Stimulated activated CD4-positive, alpha-beta T cell treated with anti-CD3 and anti-CD28 coated beads, Interleukin-1b, Interleukin-23, amount 100 ng/mL, for 48 hours (primary cell): ENCODE results near the gene RBM38.
A peak's percentile ranks its signal among the peaks of the same experiment; 100 is the strongest.
"Not testable (repeated sequence)": the region's sequence is repeated elsewhere in the genome, so short reads cannot be mapped to it uniquely, and the experiment has no call there.

ENCODE experiments used
- DNase-seq: peaks from one replicate; pipeline ENCODE4 v3.0.0-alpha.2; 2020

The RBM38 gene

GRCh38 chr20:57421253-57422220 is 30.3 kb downstream of the RBM38 start:
- no peak for DNase-seq

GRCh38 chr20:57422254-57422653 is 31.1 kb downstream of the RBM38 start:
- no peak for DNase-seq

- DNase-seq: no peak
Observed at GRCh38 chr20:57425150-57426013, 34.2 kb downstream of the RBM38 start.

- DNase-seq: no peak
Observed at GRCh38 chr20:57426271-57426689, 35.1 kb downstream of the RBM38 start.

- DNase-seq: no peak
Observed at GRCh38 chr20:57426831-57427230, 35.6 kb downstream of the RBM38 start.

GRCh38 chr20:57428324-57429158 is 37.3 kb downstream of the RBM38 start:
- DNase-seq: no peak

- no peak for DNase-seq
Observed at GRCh38 chr20:57429159-57429496, 37.9 kb downstream of the RBM38 start.

GRCh38 chr20:57429580-57430200 is 38.5 kb downstream of the RBM38 start:
- peak; percentile 29 for DNase-seq

- not testable (repeated sequence) for DNase-seq
Observed at GRCh38 chr20:57430201-57430596, 39.0 kb downstream of the RBM38 start.

- DNase-seq: no peak
Observed at GRCh38 chr20:57431539-57431835, 40.3 kb downstream of the RBM38 start.

- no peak for DNase-seq
Observed at GRCh38 chr20:57432480-57432861, 41.3 kb downstream of the RBM38 start.

GRCh38 chr20:57432862-57433491 is 41.8 kb downstream of the RBM38 start:
- peak; percentile 65 for DNase-seq

GRCh38 chr20:57433657-57434389 is 42.6 kb downstream of the RBM38 start:
- DNase-seq: peak; percentile 34

- no peak for DNase-seq
Observed at GRCh38 chr20:57434390-57434700, 43.1 kb downstream of the RBM38 start.

GRCh38 chr20:57435105-57435497 is 43.9 kb downstream of the RBM38 start:
- DNase-seq: no peak

GRCh38 chr20:57435498-57436222 is 44.5 kb downstream of the RBM38 start:
- no peak for DNase-seq

GRCh38 chr20:57436223-57436545 is 45.0 kb downstream of the RBM38 start:
- no peak for DNase-seq

GRCh38 chr20:57437267-57437666 is 46.1 kb downstream of the RBM38 start:
- DNase-seq: no peak

GRCh38 chr20:57437672-57438330 is 46.6 kb downstream of the RBM38 start:
- no peak for DNase-seq

GRCh38 chr20:57438552-57438951 is 47.4 kb downstream of the RBM38 start:
- no peak for DNase-seq
